ENCODE data around the gene CLOCK. TPM values are rescaled to one million over a fixed set of nuclear protein-coding genes. Genes with fewer than 3 reads are reported as not detected.

The CLOCK gene
- total and polyA plus RNA-seq, 9 of the 15 experiments (the other 6 are each of a cell fraction or from before 2014, with no cell fraction given) = 3.7 to 14.4 (median 9.4) TPM

DNA sequence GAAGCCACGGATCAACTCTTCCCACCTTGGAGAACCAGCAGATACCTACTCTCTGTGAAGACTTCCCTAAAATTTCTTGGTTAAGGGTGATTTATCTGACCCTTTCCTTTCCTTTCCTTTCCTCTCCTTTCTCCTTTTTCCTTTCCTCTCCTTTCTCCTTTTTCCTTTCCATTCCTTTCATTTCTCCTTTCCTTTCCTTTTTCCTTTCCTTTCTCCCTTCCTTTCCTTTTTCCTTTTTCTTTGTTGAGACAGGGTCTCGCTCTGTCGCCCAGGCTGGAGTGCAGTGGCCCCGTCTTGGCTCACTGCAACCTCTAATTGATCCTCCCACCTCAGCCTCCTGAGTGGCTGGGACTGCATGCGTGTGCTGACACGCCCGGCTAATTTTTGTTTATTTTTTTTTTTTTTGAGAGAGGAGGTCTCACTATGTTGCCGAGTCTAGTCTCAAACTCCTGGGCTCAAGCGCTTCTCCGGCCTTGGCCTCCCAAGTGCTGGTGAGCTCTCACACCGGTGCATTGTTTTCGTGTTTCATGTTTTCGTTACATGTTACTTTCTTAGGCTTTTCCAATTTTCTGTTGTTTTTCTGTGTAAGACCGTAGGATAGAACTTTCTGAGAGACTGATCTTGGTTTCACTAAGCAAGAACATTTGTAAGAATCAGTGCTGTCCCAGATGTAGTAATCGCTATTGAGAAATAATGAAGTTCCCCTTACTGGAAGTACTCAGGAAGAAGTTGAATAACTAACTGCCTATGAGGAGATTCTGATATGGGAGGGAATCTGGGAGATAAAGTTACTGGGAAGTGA lies 149.0 kb downstream of the CLOCK start (continued):
- TF ChIP-seq EZH2 (IDR thresholded peaks at IDR 0.05; ENCODE audit: borderline replicate concordance, low read depth, low read length) (no peak), ARNT (IDR thresholded peaks at IDR 0.05) (peak; percentile 31 to 58; a peak in 1 of 4 replicates), KAT8 (IDR thresholded peaks at IDR 0.05; ENCODE audit: low read depth) (no peak), HDAC6 (IDR thresholded peaks at IDR 0.05; ENCODE audit: low read depth, low read length) (no peak), FOXA3 (CRISPR knock-in tag; conservative IDR thresholded peaks at IDR 0.05 in 1 of 2, IDR thresholded peaks at IDR 0.05 in 1 of 2) (no peak), HDAC3 (IDR thresholded peaks at IDR 0.05; ENCODE audit: borderline replicate concordance, partially characterized antibody) (no peak), MED1 (CRISPR knock-in tag; IDR thresholded peaks at IDR 0.05; ENCODE audit: borderline replicate concordance) (no peak), SMAD3 (CRISPR knock-in tag; conservative IDR thresholded peaks at IDR 0.05) (no peak), TFAM (CRISPR knock-in tag; conservative IDR thresholded peaks at IDR 0.05) (no peak), STAG1 (CRISPR knock-in tag; IDR thresholded peaks at IDR 0.05; ENCODE audit: borderline replicate concordance) (no peak), PYGO2 (tag; IDR thresholded peaks at IDR 0.05) (no peak)
- TF ChIP-seq, protein P1, sequence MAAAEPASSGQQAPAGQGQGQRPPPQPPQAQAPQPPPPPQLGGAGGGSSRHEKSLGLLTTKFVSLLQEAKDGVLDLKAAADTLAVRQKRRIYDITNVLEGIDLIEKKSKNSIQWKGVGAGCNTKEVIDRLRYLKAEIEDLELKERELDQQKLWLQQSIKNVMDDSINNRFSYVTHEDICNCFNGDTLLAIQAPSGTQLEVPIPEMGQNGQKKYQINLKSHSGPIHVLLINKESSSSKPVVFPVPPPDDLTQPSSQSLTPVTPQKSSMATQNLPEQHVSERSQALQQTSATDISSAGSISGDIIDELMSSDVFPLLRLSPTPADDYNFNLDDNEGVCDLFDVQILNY (CRISPR knock-in tag; IDR thresholded peaks at IDR 0.05) = no peak
- TF ChIP-seq, protein P2, sequence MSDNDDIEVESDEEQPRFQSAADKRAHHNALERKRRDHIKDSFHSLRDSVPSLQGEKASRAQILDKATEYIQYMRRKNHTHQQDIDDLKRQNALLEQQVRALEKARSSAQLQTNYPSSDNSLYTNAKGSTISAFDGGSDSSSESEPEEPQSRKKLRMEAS (CRISPR knock-in tag; IDR thresholded peaks at IDR 0.05) = no peak
- TF ChIP-seq, protein P3, sequence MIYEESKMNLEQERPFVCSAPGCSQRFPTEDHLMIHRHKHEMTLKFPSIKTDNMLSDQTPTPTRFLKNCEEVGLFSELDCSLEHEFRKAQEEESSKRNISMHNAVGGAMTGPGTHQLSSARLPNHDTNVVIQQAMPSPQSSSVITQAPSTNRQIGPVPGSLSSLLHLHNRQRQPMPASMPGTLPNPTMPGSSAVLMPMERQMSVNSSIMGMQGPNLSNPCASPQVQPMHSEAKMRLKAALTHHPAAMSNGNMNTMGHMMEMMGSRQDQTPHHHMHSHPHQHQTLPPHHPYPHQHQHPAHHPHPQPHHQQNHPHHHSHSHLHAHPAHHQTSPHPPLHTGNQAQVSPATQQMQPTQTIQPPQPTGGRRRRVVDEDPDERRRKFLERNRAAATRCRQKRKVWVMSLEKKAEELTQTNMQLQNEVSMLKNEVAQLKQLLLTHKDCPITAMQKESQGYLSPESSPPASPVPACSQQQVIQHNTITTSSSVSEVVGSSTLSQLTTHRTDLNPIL (CRISPR knock-in tag; IDR thresholded peaks at IDR 0.05) = no peak
- TF ChIP-seq, protein P4, sequence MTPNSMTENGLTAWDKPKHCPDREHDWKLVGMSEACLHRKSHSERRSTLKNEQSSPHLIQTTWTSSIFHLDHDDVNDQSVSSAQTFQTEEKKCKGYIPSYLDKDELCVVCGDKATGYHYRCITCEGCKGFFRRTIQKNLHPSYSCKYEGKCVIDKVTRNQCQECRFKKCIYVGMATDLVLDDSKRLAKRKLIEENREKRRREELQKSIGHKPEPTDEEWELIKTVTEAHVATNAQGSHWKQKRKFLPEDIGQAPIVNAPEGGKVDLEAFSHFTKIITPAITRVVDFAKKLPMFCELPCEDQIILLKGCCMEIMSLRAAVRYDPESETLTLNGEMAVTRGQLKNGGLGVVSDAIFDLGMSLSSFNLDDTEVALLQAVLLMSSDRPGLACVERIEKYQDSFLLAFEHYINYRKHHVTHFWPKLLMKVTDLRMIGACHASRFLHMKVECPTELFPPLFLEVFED (CRISPR knock-in tag; conservative IDR thresholded peaks at IDR 0.05) = peak; percentile 83; the same call in 1 of the 2 replicates

All from K562 (cell line).